ENCODE data around the gene B4GALT6. TPM values are rescaled to one million over a fixed set of nuclear protein-coding genes. Genes with fewer than 3 reads are reported as not detected.
"Not testable (repeated sequence)": the region's sequence is repeated elsewhere in the genome, so short reads cannot be mapped to it uniquely, and the experiment has no call there.

The B4GALT6 gene, protein sequence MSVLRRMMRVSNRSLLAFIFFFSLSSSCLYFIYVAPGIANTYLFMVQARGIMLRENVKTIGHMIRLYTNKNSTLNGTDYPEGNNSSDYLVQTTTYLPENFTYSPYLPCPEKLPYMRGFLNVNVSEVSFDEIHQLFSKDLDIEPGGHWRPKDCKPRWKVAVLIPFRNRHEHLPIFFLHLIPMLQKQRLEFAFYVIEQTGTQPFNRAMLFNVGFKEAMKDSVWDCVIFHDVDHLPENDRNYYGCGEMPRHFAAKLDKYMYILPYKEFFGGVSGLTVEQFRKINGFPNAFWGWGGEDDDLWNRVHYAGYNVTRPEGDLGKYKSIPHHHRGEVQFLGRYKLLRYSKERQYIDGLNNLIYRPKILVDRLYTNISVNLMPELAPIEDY
- 1 to 10 TPM in 1 of 2 donors, under 1 TPM in 1; 0.95 to 3.0 TPM for total RNA-seq

DNA sequence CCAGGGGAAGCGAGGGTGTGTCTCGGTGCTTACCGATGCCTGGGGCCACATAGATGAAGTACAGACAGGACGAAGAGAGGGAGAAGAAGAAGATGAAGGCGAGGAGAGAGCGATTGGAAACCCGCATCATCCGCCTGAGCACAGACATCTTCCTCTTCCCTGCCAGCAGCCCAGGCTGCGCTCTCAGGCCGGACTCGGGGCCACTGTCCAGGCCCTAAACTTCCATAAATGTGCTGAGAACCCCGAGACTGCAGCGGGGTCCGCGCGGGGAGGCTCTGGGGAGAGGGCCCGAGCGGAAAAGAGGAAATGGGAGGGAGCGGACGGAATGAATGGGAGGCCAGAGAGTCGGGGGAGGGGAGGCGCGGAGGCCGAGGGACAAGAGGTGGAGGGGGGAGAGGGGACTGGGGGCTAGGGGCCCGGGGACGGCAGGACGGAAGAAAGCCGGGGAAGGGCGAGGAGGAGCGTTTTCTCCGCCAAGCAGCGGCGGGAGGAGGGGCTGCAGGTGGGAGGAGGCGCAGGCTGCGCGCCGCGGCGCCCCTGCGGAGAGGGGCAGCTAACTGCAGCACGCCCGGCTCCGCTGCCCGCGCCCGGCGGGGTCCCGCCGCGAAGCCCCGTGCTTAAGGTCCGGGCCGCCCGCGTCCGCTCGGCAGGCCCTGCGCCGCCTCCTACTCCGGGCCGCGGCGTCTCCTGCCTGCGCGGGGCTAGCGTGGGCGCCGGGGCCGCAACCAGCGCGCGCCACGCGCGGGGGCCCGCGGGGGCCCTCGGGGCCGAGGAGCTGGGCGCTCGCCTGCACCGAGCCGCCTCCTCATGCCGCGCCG is at the start of gene B4GALT6:
B4GALT6 (minus strand) TSS at position 303 of the 818 bp plus-strand sequence; CDS start at position 148, 155 bp downstream.
- Histone ChIP-seq H3K4me1 (ENCODE audit: control insufficient read depth in 1 of 2, low read depth in 2 of 2) (peaks cover 0 to 5% of the 10 kb centered on the region in 2 donors), H3K27me3 (replicated peaks; ENCODE audit: insufficient read depth) (no peaks in the 10 kb centered on the region), H3K4me3 (peak within 1 kb of the TSS; percentile 79), H3K27ac (peak within 1 kb of the TSS in 1 of 2 donors; percentile 17), H3K36me3 (no peaks in the 10 kb centered on the region), H3K9me3 (no peaks in the 10 kb centered on the region)
- ATAC-seq (ENCODE audit: insufficient number of reproducible peaks, low FRiP score, low read depth) = peak; percentile 59
- TF ChIP-seq CTCF (IDR thresholded peaks at IDR 0.05) = no peak
- no peak for DNase-seq (ENCODE audit: low spot score)

GRCh38 chr18:31731628-31732027 is 47.2 kb upstream of the B4GALT6 start:
- no peaks in the 10 kb centered on the region for H3K36me3 ChIP-seq
- no peak for TF ChIP-seq CTCF (IDR thresholded peaks at IDR 0.05)
- DNase-seq (ENCODE audit: low spot score) (no peak), ATAC-seq (ENCODE audit: insufficient number of reproducible peaks, low FRiP score, low read depth) (no peak)
- no peak overlapping the region for H3K4me3 ChIP-seq
- no peak overlapping the region for H3K27ac ChIP-seq
- no peaks in the 10 kb centered on the region for H3K9me3 ChIP-seq
- no peaks in the 10 kb centered on the region for H3K4me1 ChIP-seq (ENCODE audit: control insufficient read depth in 1 of 2, low read depth in 2 of 2)
- peaks cover 4% of the 10 kb centered on the region for H3K27me3 ChIP-seq (replicated peaks; ENCODE audit: insufficient read depth)

DNA sequence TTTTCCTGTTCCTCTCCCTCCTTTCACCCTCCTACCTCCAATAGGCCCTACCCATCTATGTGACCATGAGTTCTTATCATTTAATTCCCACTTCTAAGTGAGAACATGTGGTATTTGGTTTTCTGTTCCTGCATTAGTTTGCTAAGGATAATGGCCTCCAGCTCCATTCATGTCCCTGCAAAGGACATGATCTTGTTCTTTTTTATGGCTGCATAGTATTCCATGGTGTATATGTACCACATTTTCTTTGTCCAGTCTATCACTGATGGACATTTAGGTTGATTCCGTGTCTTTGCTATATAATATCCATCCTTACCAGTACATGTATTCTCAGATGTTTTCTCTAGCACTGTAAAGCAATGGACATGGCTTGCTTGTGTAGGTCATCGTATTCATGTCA is 44.8 kb upstream of the B4GALT6 start:
- ATAC-seq (ENCODE audit: insufficient number of reproducible peaks, low FRiP score, low read depth); DNase-seq (ENCODE audit: low spot score); H3K4me3 ChIP-seq; H3K36me3 ChIP-seq; H3K27ac ChIP-seq; H3K4me1 ChIP-seq (ENCODE audit: control insufficient read depth in 1 of 2, low read depth in 2 of 2); H3K27me3 ChIP-seq (replicated peaks; ENCODE audit: insufficient read depth); H3K9me3 ChIP-seq: not testable (repeated sequence)

DNA sequence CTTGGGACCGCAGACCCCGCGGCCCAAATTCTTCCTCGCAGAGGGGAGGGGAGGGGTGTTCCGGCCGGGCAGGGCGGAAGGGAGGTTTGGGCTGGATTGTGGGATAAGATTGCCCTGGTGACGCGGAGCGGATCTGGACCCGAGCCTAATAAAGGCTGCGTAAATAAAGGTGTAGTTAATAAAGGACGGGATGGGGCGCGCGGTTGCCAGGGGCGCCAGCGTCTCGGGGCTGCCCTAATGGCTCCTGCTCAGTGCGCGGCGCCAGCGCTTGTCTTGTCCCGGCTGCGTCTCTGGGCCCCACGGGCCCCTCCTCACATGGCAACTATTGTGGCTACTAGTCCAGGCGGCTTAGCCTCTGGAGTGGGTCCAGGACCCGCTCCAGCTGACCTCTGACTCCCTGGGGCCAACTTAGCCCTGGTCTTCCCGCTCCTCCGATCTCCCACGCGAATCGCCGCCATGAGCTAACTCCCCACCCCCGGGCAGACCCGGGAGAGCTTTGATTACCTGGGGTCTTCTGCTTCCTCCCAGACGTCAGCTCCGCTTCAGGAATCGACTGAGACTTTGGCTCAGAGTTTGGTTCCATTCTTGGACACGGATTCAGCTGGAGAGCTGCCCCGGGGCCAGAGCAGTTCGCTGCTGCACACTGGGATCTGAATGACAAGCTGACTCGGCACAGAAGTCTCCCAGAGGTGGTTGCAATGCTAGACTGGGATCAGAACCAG is 39.8 kb upstream of the B4GALT6 start:
- H3K27ac ChIP-seq = peak overlapping the region; percentile 62 to 76
- peak; percentile 41 for ATAC-seq (ENCODE audit: insufficient number of reproducible peaks, low FRiP score, low read depth)
- no peak for TF ChIP-seq CTCF (IDR thresholded peaks at IDR 0.05)
- no peak for DNase-seq (ENCODE audit: low spot score)
- no peaks in the 10 kb centered on the region for H3K36me3 ChIP-seq
- no peaks in the 10 kb centered on the region for H3K9me3 ChIP-seq
- peak overlapping the region; percentile 85 for H3K4me3 ChIP-seq
- H3K4me1 ChIP-seq (ENCODE audit: control insufficient read depth in 1 of 2, low read depth in 2 of 2) = peaks cover 0 to 15% of the 10 kb centered on the region in 2 donors
- peaks cover 4% of the 10 kb centered on the region for H3K27me3 ChIP-seq (replicated peaks; ENCODE audit: insufficient read depth)

DNA sequence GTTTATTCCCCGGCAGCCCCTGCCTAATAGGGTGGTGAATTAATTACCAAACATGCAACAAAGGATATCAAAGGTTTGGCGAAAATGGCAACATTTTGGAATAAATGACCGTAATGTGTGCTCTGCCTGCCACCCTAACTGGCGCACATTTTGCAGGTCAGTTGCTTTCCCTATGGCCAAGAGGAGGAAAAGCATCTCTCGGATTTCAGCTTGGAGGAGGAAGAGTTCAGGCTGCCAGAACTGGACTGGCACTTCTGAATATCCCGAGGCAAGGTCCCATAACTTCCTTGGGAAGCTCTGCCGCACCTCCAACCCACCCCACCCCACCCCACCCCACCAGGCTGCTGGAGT is 39.2 kb upstream of the B4GALT6 start:
- Histone ChIP-seq H3K27me3 (replicated peaks; ENCODE audit: insufficient read depth) (peaks cover 4% of the 10 kb centered on the region), H3K27ac (peak overlapping the region; percentile 62 to 76), H3K4me1 (ENCODE audit: control insufficient read depth in 1 of 2, low read depth in 2 of 2) (peaks cover 0 to 15% of the 10 kb centered on the region in 2 donors), H3K36me3 (no peaks in the 10 kb centered on the region), H3K4me3 (peak overlapping the region; percentile 85), H3K9me3 (no peaks in the 10 kb centered on the region)
- TF ChIP-seq CTCF (IDR thresholded peaks at IDR 0.05) = no peak
- ATAC-seq (ENCODE audit: insufficient number of reproducible peaks, low FRiP score, low read depth) = no peak
- no peak for DNase-seq (ENCODE audit: low spot score)
